Stimulated activated CD8-positive, alpha-beta memory T cell treated with anti-CD3 and anti-CD28 coated beads, Interleukin-15, amount 100 ng/mL, for 4 hours (primary cell): Measurements from ENCODE around the gene DAGLA.

Source experiments
- DNase-seq, 2 donors: peaks; one replicate each; pipeline ENCODE4 v3.0.0-alpha.2; 2020; ENCODE audit warnings: low read depth in 2 of 2

The DAGLA gene

DNA sequence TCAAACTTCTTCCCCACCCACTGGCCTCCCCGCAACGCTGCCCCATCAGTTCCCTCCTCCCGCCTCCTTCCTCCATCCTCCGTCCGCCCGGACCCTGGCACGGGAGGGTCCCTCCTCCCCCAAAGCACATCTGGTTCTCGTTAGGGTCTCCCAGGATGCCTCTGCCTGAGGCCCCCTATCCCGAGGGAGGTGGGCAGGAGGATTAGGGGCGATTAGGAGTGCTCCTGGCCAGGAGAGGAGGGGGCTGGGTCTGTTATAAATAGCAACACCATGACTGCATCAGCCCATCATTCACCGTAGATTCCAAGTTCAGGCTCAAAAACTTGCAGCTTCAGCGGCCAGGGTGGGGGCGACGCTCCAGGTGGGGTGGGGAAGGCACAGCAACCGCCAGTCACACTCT is 82.6 kb downstream of the DAGLA start:
- DNase-seq = no peak

DNA sequence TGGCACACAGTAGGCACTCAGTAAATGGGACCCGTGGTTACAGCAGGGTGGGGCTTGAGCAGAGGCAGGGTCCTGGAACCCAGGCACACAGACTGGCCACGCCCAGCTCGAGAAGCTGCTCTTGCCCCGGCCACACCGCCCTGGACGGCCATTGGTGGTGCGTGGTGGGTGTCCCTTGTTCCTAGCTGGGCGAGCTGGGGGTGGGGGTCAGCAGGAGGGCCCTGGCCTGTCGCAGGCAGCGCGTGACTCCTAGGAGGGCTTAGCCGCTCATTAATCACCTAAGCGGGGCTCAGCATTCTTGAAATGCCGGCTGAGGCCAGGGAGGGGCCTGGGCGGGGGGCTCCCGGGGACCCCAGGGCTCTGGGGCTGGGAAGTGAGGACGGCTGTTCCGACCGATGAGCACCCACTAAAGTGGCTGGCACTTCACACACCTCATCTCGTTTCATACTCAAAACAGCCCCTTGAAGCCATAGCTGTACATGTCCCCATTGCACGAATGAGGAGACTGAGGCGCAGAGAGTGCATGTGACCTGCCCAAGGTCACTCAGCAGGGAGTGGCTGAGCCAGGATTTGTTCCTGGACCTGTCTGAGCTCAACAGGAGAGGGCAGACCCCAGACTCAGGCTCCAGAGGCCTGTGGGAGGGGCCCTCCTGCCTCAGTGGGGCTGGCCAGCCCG is 83.9 kb downstream of the DAGLA start:
- DNase-seq = no peak

DNA sequence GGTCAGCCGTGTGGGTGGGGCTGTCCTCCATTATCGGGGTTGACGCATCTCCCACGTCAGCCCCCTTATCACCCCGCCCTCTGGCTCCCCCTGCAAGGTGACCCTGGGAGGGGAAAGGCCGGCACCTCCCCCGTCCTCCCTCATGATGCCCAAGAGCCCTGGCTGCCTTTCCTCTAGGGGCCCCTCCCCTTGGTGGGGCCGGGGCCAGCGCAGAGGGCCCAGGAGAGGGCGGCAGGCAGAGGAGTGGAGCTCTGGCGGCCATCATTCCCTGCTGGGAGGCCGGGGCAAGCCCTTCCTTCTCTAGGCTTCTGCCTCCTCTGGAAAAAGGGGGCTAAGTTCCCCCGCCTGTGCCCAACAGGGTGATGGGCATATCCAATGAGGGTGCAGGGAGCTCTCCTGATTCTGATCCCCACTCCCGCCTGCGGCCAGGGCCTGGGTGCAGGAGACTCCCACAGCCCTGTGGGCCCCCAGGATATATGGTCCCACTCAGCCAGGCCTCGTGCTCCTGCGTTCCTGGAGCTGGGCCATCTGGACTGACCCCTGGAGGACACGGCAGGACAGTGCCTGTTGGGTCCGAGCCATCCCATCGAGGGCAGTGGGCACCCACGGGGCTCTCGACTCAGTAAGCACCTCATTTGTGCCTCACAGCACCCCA is 84.5 kb downstream of the DAGLA start:
- DNase-seq = no peak

DNA sequence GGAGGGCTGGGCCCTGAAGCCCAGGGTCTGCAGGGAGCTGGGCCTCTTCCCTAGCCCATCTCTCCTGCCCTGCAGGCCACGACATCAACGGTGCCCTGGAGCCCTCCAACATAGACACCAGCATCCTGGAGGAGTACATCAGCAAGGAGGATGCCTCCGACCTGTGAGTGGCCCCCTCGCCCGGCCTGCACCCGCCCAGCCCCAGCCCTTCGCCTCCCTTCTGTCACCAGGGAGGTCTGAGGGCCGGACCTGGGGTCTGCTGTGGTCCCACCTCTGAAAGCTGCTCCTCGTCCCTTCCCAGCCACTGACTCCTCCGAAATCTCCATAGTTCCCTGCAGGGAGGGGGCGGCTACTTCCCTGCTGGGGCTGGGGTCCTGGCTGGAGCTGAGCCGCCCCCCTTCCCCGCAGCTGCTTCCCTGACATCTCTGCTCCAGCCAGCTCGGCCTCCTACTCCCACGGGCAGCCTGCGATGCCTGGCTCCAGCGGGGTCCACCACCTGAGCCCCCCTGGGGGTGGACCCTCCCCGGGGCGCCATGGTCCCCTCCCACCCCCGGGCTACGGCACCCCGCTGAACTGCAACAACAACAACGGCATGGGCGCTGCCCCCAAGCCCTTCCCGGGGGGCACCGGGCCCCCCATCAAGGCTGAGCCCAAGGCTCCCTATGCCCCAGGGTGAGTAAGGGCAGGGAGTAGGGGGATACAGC is 85.5 kb downstream of the DAGLA start:
- no peak for DNase-seq

DNA sequence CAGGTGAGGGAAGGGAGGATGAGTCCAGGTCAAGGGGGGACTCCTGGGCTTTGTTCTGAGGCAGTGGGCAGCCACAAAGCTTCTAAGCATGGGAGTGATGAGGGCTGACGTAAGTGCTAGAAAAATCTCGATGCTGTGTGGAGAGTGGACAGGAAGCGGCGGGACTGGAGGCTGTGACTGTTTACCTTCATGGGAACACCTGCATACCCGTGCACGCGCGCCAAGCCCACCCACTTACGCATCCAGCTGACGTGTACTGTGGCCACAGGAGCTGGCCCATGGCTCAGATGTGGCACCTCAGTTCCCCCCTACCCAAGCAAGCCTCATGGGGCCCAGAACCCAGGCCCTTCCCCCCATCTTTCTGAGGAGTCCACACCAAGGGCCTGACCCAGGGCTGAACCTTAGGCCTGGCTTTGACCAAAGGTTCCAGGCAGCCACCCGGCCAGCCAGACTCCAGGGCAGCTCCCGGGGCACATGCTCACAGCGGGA is 86.2 kb downstream of the DAGLA start:
- no peak for DNase-seq

DNA sequence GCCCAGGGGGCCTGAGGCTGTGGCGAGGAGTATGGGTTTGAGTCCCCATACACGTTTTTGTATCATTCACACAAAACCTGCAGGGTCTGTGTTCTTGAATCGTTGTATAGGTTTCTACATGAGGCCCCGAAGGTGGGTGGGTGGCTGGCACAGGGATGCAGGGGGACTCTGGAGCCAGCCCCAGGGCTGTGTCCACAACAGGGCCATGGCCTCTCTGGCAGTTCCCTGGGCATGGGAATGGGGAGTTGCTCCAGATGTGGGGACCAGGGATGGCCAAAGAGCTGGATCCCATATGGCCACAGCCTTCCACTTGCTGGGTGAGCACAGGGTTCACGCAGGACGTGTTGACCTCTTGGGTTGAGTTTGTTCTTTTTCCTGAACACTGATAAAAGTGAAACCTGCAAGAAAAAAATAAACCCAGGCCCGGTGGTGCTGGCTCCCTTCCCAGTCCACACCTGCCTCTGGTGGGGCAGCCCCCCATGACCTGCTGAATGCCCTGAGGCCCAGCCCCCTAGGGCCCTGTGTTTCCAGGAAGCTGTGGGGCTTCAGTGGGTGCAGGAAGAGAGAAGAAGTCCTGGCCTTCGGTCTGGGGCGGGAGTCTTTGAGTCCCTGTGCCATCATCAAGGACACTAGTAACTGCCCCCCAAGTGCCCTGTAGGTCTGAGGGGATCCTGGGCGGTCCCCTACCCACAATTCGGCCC is 88.3 kb downstream of the DAGLA start:
- DNase-seq = no peak

DNA sequence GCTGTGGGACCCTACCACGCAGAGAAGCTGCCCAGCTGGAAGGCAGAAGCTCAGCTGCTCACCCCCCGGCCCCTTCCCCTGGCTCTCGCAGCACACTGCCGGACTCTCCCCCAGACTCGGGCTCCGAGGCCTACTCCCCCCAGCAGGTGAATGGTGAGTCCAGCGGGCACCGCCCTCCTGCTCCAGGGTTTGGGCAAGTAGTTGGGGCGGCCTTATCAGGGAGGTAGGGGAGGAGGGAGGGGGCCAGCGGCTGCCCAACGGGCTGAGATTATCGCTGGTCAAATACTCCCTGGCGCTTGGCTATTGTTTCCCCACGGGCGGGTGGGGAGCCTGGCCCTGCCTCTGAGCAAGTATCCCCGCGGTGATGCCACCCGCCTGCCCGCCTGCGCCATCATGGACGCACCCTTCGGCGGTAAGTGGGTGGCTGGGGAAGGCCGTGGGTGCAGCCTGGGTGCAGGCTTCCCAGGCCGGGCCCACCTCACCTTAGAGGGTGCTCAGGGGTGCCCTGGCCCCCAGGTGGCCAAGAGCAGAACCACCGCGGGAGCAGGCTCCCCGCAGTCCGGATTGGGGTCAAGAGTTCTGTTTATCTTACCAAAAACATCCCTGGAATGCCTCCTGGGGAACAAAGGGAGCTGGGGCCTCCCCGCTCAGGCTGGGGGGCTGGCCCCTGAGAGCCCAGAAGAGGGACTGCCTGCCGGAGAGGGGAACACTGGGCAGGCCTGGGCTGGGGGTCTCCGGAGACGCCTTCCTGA is 89.2 kb downstream of the DAGLA start:
- no peak for DNase-seq

DNA sequence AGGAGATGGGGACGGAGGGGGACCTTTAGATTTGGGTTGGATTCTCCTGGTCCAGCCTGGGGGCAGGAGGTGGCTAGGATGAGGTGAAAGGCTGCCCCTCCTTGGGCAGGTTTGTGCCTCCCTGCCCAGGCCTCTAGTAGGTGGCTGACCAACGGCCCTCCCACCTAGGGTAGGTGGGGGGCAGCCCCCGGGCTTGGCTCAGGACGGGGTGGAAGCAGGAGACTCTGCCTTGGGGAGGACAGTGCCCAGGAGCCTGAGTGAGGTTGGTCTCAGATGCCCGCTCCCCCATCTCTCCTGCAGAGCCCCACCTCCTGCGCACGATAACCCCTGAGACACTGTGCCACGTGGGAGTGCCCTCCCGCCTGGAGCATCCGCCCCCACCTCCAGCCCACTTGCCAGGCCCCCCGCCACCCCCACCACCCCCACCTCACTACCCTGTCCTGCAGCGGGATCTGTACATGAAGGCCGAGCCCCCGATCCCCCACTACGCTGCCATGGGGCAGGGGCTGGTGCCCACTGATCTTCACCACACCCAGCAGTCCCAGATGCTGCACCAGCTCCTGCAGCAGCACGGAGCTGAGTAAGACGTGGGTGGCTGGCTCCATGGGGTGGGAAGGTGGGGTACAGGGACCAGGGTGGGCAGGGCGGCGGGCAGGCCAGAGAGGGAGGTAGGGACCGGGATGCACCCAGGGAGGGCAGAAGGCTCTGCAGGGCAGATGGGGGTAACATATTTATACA is 89.9 kb downstream of the DAGLA start:
- no peak for DNase-seq

DNA sequence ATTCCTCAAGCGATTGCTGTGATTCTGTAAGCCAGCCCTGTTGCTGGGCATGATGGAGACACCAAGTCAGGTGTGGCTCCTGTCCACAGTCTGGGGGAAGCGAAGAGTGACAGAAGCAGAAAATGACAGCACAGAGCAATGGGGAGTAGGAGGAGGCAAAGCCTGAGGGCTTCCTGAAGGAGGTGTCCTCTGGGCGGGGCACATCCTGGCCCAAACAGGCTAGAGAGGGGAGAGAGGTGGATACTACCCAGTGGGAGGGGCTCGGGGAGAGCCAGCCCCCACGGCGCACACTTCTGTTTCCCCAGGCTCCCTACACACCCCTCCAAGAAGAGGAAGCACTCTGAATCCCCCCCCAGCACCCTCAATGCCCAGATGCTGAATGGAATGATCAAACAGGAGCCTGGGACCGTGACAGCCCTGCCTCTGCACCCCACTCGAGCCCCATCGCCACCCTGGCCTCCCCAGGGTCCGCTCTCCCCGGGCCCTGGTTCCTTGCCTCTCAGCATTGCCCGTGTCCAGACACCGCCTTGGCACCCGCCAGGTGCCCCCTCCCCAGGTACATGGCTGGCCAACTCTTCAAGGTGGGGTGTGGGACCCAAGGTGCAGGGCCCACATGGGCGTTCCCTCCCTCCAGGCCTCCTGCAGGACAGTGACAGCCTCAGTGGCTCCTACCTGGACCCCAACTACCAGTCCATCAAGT is 91.2 kb downstream of the DAGLA start:
- DNase-seq = no peak

DNA sequence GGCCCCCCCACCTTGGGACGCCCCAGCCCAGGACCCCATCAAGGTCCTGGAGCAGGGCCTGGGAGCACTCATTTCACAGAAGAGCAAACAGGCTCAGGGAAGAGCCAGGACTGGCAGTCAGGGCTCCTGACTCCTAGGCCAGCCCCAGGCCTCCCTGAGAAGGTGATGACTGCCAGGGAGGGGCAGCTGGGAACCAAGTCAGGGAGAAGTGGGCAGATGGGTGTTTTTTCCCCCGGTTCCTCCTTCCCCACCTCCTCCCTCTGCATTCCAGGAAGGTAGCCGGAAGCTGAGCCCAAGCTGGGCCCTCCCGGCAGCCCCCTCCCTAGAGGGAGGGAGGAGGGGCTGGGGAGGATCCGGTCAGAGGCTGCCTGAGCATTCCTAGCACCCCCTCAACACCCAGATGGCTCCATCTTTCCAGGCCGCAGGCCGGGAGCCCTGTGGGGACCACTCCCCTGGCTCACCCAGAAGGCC is 91.8 kb downstream of the DAGLA start:
- no peak for DNase-seq

DNA sequence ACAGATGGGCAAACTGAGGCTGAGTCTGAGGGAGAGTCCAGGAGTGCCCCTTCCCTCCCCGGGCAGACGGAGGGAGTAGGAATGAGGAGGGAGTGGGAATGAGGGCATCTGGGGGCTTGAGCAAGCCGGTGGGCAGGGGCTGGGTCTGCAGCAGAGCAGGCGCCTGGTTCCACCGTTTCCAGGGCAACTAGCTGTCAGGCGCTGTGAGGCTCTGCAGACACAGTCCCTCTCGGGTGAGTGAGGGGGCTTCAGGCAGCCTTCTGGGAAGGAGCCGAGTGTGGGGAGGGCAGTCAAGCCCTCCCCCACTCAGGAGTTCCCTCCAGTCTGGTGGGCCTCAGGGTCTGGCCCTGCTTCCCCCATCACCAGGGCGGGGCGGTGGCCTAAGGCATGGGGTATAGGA is 93.2 kb downstream of the DAGLA start:
- no peak for DNase-seq

DNA sequence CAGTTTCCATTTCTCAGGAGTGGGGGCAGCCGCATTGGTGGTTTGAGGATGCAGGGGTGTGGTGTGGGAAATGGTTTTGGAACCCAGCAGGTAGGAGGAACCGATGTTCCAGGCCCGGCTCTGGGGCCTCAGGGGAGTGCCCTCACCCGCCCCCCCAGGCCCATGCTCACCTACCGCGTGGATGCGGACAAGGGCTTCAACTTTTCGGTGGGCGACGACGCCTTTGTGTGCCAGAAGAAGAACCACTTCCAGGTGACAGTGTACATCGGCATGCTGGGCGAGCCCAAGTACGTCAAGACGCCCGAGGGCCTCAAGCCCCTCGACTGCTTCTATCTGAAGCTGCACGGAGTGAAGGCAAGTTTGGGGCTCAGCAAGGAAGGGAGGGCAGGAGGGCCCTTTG is 93.6 kb downstream of the DAGLA start:
- DNase-seq = no peak

DNA sequence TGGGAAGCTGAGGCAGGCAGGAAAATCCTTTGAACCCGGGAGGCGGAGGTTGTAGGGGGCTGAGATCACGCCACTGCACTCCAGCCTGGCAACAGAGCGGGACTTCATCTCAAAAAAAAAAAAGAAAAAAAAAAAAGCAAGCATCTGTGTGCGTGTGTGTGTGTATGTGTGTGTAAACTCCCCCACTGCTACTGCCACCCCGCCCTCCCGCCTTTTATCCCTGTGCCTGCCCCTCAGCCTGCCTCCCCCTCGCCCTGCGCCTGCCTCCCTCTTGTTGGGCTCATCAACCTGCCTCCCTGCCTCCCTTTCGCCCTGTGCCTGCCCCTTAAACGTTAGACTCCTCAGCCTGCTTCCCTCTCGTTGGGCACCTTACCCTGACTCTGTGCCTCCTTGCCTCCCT is 94.2 kb downstream of the DAGLA start:
- DNase-seq = no peak

DNA sequence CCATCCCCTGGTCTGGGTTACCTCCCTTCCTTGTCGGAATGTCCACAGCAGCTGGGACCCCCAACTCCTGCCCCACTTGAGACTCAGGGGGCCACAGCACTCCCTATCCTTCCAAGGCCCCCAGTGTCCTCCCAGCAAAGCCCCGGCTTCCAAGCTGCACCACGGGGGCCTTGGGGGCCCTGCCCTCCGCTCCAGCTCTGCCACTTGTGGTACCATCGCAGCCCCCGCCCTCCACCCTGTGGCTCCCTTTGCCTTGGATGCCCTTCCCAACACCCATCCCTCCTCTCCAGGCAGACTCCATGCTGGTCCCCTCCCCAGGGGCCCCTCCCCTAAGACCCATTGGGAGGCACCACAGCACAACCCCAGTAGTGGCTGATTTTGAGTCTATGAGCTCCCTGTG is 94.9 kb downstream of the DAGLA start:
- no peak for DNase-seq

DNA sequence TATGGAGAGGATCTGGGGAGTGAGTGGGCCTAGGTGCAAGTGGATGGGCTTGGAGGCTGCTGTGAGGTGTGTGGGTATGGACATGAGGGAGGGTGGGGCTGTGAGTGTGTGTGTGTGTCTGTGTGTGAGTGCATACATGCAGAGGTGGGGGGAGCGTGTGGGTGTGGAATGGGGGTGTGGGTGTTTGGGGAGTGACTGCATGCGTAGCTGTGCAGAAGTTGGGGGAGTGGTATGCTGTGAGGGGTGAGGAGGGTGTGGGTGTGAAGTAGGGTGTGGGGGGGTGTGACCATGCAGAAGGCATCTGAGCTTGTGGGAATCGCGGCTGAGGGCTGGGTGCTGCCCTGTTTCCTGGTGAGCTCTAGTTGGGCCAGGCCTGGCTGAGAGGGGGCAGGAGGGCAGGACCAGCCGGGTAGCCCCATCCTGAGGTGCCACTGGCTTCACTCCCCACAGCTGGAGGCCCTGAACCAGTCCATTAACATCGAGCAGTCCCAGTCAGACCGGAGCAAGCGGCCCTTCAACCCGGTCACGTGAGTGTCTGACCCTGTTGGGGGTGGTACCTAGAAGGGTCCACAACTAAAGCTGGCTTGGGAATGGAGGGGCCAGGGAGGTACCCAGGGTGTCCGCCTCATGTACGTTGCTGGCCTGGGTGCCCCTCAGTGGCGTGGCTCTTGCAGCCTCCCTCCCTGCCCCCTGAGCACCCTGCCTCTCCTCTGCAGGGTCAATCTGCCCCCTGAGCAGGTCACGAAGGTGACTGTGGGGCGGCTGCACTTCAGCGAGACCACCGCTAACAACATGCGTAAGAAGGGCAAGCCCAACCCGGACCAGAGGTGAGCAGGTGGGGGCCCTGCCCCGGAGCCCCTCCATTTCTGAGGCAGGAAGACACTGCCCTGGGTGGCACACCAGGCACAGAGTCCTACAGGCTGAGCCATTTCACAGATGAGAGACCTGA is 95.7 kb downstream of the DAGLA start:
- DNase-seq = no peak

DNA sequence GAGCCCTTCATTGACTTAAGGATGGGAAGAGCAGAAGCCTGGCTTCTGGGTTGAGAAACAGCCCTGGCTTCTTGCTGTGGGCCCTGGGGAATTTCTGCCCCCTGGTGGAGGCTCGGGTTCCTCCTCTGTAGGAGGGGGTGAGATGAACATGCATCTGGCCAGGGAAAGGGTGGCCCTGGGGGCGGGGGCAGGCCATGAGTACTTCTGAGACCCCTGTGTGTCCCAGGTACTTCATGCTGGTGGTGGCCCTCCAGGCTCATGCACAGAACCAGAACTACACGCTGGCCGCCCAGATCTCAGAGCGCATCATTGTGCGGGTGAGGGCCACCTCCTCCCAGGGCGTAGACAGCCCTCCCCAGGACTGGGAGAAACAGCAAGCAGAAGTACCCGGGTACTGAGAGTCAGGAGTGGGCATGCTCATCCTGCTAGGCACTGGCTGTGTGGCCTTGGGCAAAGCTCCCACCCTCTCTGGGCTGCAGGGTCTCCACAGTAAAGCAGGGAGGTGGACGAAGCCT is 96.4 kb downstream of the DAGLA start:
- peak in 1 of 2 donors; percentile 11 for DNase-seq

DNA sequence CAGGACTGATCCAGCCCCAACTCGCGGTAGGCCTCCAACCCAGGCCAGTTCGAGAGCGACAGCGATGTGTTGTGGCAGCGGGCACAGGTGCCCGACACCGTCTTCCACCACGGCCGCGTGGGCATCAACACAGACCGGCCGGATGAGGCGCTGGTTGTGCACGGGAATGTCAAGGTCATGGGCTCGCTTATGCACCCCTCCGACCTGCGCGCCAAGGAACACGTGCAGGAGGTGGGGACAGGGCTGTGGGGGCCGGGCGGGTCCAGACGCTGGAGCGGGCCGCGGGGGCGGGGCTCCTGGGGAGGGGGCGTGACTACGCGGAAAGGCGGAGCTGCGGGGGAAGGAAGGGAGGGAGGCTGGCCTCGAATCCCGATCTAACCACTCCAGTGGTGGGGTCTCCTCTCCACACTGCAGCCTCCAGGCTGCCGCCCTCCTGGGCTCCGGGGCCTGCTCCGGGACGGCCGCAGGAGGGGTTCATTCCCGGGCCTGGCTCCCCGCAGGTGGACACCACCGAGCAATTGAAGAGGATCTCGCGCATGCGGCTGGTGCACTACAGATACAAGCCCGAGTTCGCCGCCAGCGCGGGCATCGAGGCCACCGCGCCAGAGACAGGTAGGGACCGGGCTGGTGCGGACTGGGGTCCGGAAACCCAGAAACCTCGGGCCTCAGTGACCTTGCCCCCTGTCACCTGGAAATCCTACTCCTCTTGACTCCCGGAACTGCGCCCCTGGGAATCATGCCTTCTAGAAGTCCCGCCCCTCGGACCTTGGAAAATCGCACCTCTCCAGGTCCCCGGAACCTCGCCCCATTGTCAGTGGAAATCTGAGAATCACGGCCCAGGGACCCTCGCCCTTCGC is 97.3 kb downstream of the DAGLA start:
- peak; percentile 14 to 27 for DNase-seq

DNA sequence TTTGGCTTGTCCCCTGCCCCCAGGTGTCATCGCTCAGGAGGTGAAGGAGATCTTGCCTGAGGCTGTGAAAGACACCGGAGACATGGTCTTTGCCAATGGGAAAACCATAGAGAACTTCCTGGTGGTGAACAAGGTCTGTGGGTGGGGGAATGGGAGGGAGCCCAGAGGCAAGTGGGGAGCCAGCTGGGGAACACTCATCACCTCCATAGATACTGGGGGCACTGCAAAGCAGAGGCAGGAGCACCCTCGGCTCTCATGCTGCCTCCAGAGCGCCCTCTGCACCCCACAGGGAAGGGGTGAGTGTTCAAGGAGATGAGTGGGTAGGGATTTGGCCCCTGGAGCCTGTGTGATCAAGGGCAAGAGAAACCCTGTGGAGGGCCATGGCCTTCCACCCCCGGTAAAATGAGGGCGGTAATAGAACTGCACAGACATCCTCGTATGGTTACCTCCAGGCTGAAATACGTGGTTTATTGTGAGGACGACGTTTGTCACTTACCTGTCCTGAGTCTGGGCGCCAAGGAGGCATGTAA is 98.2 kb downstream of the DAGLA start:
- DNase-seq = no peak
